HG03439 (cell line): ENCODE results near the gene TUBA4A.
"Not testable (repeated sequence)": the region's sequence is repeated elsewhere in the genome, so short reads cannot be mapped to it uniquely, and the experiment has no call there.

Source experiments
- ATAC-seq: cut with Tn5 transposase; IDR thresholded peaks from one replicate; pipeline ENCODE4 v1.9.1; 2021; ENCODE audit warnings: mild to moderate bottlenecking, moderate library complexity; ENCODE audit not compliant: unreplicated experiment

Gene TUBA4A

GRCh38 chr2:219214141-219214540 is 39.6 kb downstream of the TUBA4A start:
- no peak for ATAC-seq

- ATAC-seq: no peak
These were observed 40.1 kb downstream of the TUBA4A start for GRCh38 chr2:219213486-219214071.

GRCh38 chr2:219213026-219213415 is 40.7 kb downstream of the TUBA4A start:
- ATAC-seq: no peak

- no peak for ATAC-seq
These were observed 42.8 kb downstream of the TUBA4A start for GRCh38 chr2:219210886-219211362.

- ATAC-seq: no peak
These were observed 43.4 kb downstream of the TUBA4A start for GRCh38 chr2:219210196-219210885.

- ATAC-seq: no peak
These were observed 44.2 kb downstream of the TUBA4A start for GRCh38 chr2:219209236-219210195.

- no peak for ATAC-seq
These were observed 45.6 kb downstream of the TUBA4A start for GRCh38 chr2:219207884-219208740.

GRCh38 chr2:219207134-219207883 is 46.4 kb downstream of the TUBA4A start:
- no peak for ATAC-seq

- ATAC-seq: peak; percentile 96
These were observed 47.2 kb downstream of the TUBA4A start, which contains the start of gene ZFAND2B for GRCh38 chr2:219206328-219207133. Gene ZFAND2B (plus strand): TSS chr2:219206782. CDS start chr2:219206988, 206 bp downstream.

GRCh38 chr2:219205981-219206327 is 47.8 kb downstream of the TUBA4A start:
- no peak for ATAC-seq

- ATAC-seq: no peak
These were observed 48.6 kb downstream of the TUBA4A start for GRCh38 chr2:219205165-219205538.

- ATAC-seq: no peak
These were observed 49.1 kb downstream of the TUBA4A start for GRCh38 chr2:219204425-219205164.

GRCh38 chr2:219201331-219201730 is 52.4 kb downstream of the TUBA4A start:
- not testable (repeated sequence) for ATAC-seq

GRCh38 chr2:219200502-219201326 is 53.0 kb downstream of the TUBA4A start:
- ATAC-seq: not testable (repeated sequence)
